Suprapubic skin (tissue), 4 donors: Measurements from ENCODE around the gene WASF2.

Experiments
- CTCF ChIP-seq, 2 donors: fragments of 200-600 bp in 1 of 2; fragments of 450-650 bp in 1 of 2; sonication (generic) in 1 of 2; IDR thresholded peaks; one replicate each; pipeline ENCODE4 v1.5.1; 2016 to 2019; ENCODE audit warnings: antibody characterized with exemption in 2 of 2, mild to moderate bottlenecking in 1 of 2, moderate library complexity in 1 of 2
- POLR2A ChIP-seq, 2 donors: fragments of 450-650 bp; IDR thresholded peaks; one replicate each; pipeline ENCODE4 v1.6.1; 2017; ENCODE audit warnings: antibody characterized with exemption in 2 of 2, mild to moderate bottlenecking in 2 of 2, moderate library complexity in 2 of 2
- POLR2AphosphoS5 ChIP-seq, 3 donors: sonication (generic); formaldehyde crosslinking; IDR thresholded peaks; one replicate each; pipeline ENCODE4 v1.6.1; 2017; ENCODE audit warnings: antibody characterized with exemption in 3 of 3

- TF ChIP-seq CTCF (IDR thresholded peaks at IDR 0.05) (no peak), POLR2AphosphoS5 (IDR thresholded peaks at IDR 0.05) (no peak), POLR2A (IDR thresholded peaks at IDR 0.05) (no peak)
These were observed 129.6 kb downstream of the WASF2 start for GRCh38 chr1:27360159-27361043.
